Cardiac fibroblast (primary cell): ENCODE results near the gene ADGRF3.

Source experiments
- DNase-seq, 2 donors: peaks; one replicate each; pipeline versions ENCODE4 v3.0.0 to v3.0.0-alpha.2; 2010; ENCODE audit warnings: low read depth in 2 of 2
- H3K4me3 ChIP-seq, 2 donors: replicated peaks in 1 of 2; 1 replicate in 1 of 2; 2 replicates in 1 of 2; pipeline ENCODE4 v1.5.1; 2011; ENCODE audit warnings: low read depth in 2 of 2, low read length in 2 of 2, mild to moderate bottlenecking in 2 of 2, moderate library complexity in 1 of 2
- TF ChIP-seq, protein P1 (sequence below): IDR thresholded peaks from one replicate; pipeline ENCODE4 v1.5.1; 2011; ENCODE audit warnings: low read depth, mild to moderate bottlenecking, low read length, inconsistent platforms

ADGRF3 gene, protein sequence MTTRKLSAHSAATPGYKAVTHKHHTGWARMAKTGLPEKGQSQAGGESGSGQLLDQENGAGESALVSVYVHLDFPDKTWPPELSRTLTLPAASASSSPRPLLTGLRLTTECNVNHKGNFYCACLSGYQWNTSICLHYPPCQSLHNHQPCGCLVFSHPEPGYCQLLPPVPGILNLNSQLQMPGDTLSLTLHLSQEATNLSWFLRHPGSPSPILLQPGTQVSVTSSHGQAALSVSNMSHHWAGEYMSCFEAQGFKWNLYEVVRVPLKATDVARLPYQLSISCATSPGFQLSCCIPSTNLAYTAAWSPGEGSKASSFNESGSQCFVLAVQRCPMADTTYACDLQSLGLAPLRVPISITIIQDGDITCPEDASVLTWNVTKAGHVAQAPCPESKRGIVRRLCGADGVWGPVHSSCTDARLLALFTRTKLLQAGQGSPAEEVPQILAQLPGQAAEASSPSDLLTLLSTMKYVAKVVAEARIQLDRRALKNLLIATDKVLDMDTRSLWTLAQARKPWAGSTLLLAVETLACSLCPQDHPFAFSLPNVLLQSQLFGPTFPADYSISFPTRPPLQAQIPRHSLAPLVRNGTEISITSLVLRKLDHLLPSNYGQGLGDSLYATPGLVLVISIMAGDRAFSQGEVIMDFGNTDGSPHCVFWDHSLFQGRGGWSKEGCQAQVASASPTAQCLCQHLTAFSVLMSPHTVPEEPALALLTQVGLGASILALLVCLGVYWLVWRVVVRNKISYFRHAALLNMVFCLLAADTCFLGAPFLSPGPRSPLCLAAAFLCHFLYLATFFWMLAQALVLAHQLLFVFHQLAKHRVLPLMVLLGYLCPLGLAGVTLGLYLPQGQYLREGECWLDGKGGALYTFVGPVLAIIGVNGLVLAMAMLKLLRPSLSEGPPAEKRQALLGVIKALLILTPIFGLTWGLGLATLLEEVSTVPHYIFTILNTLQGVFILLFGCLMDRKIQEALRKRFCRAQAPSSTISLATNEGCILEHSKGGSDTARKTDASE

DNA sequence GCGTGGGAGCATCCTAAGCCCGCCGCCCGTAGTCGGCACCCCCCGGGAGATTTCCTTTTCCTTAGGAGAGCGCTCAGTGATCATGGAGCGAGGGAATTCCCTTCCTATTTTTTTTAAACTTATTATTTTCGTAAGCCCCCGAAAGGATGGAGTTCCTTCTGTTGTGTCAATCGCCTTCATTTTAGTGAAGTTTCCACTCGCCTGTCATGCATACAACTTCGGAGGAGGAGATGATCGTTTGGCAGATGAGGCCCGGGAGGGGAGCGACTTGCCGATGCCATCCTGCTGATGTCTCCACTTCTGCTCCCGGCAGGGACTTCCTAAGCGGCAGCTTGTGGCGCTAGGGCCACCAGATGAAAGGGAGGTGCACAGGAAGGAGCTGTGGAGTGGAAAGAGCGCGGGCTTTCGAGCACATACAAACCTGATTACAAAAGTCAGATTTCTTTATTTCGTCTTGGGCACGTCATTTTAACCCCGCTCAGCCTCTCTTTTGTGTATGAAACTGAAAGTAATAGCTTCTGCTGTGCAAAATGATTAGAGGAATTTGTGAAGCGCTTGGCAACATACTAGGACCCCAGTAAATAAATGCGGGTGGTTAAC lies at the start of gene ADGRF3:
TSS of gene ADGRF3 (minus strand) at position 336 of the 600 bp plus-strand sequence. CDS start 555 bp downstream, outside the sequence.
- DNase-seq, result peak; percentile 35 to 47
- peak within 1 kb of the TSS; percentile 66 to 82 for H3K4me3 ChIP-seq
- TF ChIP-seq, protein P1, sequence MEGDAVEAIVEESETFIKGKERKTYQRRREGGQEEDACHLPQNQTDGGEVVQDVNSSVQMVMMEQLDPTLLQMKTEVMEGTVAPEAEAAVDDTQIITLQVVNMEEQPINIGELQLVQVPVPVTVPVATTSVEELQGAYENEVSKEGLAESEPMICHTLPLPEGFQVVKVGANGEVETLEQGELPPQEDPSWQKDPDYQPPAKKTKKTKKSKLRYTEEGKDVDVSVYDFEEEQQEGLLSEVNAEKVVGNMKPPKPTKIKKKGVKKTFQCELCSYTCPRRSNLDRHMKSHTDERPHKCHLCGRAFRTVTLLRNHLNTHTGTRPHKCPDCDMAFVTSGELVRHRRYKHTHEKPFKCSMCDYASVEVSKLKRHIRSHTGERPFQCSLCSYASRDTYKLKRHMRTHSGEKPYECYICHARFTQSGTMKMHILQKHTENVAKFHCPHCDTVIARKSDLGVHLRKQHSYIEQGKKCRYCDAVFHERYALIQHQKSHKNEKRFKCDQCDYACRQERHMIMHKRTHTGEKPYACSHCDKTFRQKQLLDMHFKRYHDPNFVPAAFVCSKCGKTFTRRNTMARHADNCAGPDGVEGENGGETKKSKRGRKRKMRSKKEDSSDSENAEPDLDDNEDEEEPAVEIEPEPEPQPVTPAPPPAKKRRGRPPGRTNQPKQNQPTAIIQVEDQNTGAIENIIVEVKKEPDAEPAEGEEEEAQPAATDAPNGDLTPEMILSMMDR, result no peak

DNA sequence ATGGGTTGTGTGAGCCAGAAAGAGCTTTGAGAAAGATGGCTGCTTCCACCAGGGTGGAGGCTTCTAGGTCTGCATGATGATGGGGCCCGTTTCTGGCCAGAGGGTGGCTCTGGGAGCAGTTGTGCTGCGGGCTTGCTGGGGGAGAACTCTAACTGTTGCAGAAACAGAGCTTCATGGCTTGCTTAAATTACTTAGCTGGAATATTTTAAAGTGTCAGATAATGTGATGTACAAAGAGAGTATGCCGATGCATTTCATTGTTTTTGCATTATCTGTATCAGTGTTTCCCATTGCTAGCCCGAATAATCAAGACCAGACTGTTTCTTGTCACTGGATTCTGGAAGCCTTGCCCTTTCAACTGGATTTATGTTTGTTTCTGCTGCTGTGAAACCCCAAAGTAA lies 48.8 kb upstream of the ADGRF3 start:
- no peak for DNase-seq
- TF ChIP-seq, protein P1, result no peak
- H3K4me3 ChIP-seq, result no peak overlapping the region

DNA sequence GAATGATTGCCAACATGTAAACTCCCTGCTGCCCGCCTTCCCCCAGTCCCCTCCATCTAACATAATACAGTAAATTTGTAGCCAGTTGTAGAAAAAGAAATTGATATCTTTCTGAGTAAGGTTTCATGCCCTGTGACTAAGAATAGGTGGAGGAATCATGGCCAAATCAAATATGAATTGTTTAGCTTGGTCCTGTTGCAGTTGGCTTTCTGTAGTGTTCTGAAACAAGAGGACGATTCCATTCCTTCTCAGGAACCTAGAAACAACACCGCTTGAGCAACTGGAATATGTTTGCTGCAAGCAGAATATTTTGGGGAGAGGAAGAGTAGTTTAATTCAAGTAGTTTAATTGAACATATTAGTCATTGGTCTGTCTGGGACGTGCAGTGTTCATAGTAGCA lies 48.1 kb upstream of the ADGRF3 start:
- peak in 1 of 2 donors; percentile 27 for DNase-seq
- no peak overlapping the region for H3K4me3 ChIP-seq
- TF ChIP-seq, protein P1, result no peak

DNA sequence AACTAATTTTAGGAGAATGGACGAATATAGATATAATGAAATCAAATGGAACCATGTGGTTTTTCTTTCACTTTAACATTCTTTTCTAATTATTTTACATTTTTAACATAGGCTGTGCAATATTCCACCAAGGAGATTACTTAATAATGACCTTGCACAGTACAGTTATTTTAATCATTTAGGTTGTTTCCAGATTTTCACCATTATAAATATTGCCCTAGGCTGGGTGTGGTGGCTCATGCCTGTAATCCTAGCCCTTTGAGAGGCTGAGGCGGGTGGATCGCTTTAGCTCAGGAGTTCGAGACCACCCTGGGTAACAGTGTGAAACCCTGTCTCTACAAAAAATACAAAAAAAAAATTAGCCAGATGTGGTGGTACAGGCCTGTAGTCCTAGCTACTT lies 40.6 kb upstream of the ADGRF3 start:
- no peak overlapping the region for H3K4me3 ChIP-seq
- TF ChIP-seq, protein P1, result no peak
- no peak for DNase-seq

DNA sequence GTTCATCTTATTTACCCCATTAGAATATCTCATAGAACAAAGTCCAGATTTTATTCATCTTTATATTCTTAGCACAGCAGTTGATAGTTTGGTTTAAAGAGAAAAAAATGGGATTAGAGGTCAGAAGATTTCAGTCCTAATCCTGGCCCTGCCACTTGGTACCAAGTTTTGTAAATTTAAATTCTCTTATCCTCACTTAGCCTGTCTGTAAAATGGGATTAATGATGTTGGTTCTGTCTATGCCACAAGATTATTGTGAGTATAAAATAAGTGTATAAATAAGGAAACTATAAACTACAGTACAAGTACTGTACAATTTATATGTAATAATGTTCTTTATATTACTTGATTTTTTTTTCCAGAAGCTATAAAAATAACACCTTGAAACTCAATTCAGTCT lies 38.0 kb upstream of the ADGRF3 start:
- DNase-seq, result no peak
- no peak overlapping the region for H3K4me3 ChIP-seq
- TF ChIP-seq, protein P1, result no peak

DNA sequence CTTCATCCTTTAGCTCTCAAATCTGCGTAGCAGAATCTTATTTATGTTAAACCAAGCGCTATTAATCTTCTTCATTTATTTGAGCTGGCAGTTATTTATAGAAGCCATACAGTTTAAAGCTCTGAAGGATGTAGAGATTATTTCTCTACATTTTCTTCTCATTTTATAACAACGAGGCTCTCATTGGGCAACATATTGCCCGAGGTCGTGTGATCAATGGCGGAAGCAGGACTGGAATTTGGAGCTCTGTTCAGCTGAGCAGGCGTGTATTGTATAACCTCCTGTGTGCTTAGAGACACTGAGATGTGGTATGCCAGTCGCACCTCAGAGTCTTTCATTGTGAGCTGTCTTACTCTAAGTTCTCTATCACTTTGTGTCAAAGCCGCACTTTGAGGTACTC lies 37.6 kb upstream of the ADGRF3 start:
- TF ChIP-seq, protein P1, result no peak
- no peak overlapping the region for H3K4me3 ChIP-seq
- DNase-seq, result no peak
